Fibroblast of lung (primary cell): ENCODE results near the gene PIK3R6.

ENCODE experiments used
- CTCF ChIP-seq, 2 donors: IDR thresholded peaks in 1 of 2; conservative IDR thresholded peaks in 1 of 2; 1 replicate in 1 of 2; 2 replicates in 1 of 2; pipeline ENCODE4 v1.5.1; 2011 to 2012; ENCODE audit warnings: low read length in 2 of 2, control low read depth in 1 of 2, inconsistent platforms in 1 of 2, low read depth in 1 of 2, mild to moderate bottlenecking in 1 of 2
- EZH2 ChIP-seq: IDR thresholded peaks from 2 replicates; pipeline ENCODE4 v1.5.1; 2012; ENCODE audit warnings: low read length, control low read depth, mild to moderate bottlenecking; ENCODE audit errors: missing control alignments

DNA sequence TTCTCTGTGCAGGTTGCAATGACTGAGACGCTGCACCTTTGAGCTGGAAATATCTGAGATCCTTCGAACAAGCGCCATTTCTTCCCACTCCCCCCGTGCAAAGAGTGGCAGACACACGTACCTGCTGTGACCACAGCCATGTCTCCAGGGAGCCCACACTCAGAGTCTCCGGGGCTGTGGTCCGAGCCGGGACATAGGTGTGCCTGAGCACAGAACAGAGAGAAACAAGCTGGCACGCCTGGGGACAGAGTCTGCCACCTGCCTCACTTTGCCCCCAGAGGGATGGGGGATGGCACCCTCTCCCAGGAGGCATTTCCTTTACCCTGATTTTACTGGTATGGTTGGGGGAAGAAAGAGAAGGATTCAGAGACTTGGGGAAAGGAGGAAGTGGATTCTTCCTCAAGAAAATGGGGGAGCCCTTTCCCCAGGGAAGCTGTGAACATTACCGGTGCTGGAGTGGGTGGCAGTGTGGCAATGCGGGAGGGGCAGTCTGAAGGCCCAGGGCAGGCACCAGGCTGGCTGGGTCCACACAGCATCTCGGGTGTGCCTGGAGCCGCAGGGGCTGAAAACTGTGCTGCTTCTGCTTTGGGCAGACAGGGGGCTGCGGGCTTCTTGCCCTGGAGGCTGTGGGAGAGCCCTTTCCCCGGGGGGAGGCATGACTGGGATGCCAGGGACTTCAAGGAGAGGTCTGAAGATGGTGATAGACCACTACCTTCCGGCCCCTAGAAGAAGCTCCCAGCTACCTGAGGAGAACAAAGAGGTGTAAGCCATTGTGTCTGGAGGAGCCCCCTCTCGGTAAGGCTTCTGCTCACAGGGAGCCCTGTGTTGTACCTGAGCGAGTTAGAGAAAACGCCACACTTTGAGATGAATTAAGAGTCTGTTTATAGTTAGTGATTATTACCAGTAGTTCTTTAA lies 6.6 kb upstream of the PIK3R6 start:
- TF ChIP-seq CTCF (conservative IDR thresholded peaks at IDR 0.05 in 1 of 2, IDR thresholded peaks at IDR 0.05 in 1 of 2; ENCODE audit: low read depth in 1 of 2, low read length in 2 of 2) (no peak), EZH2 (no peak)
